WERI-Rb-1 (cell line): ENCODE measurements around the gene ZSCAN5A.
"Not testable (repeated sequence)": the region's sequence is repeated elsewhere in the genome, so short reads cannot be mapped to it uniquely, and the experiment has no call there.

Source experiments
- DNase-seq: peaks from one replicate; pipeline ENCODE4 v3.0.0-alpha.2; 2020
- H3K27ac ChIP-seq: fragments of 250-450 bp; sonication (Bioruptor Pico); 2 replicates; pipeline ENCODE4 v1.5.1; 2020; ENCODE audit warnings: mild to moderate bottlenecking, moderate library complexity
- H3K27me3 ChIP-seq: fragments of 250-450 bp; sonication (Bioruptor Pico); 2 replicates; pipeline ENCODE4 v1.5.1; 2021; ENCODE audit warnings: mild to moderate bottlenecking, low read depth, moderate library complexity; ENCODE audit not compliant: insufficient read depth, severe bottlenecking
- H3K36me3 ChIP-seq: fragments of 250-450 bp; sonication (Bioruptor Pico); 2 replicates; pipeline ENCODE4 v1.5.1; 2020; ENCODE audit warnings: mild to moderate bottlenecking, moderate library complexity
- H3K4me3 ChIP-seq: 2 replicates; pipeline ENCODE4 v1.5.1; 2011; ENCODE audit warnings: low read depth, mild to moderate bottlenecking, control low read depth, low read length
- H3K9me3 ChIP-seq: fragments of 250-450 bp; sonication (Bioruptor Pico); 2 replicates; pipeline ENCODE4 v1.5.1; 2021; ENCODE audit warnings: mild to moderate bottlenecking, moderate library complexity; ENCODE audit not compliant: severe bottlenecking
- CTCF ChIP-seq: IDR thresholded peaks from 2 replicates; pipeline ENCODE4 v1.5.1; 2011; ENCODE audit warnings: low read depth, mild to moderate bottlenecking, control low read depth, inconsistent platforms, low read length

ZSCAN5A gene

GRCh38 chr19:56209091-56209490, 105.5 kb downstream of the ZSCAN5A start:
- Histone ChIP-seq H3K36me3 (no peaks in the 10 kb centered on the region), H3K4me3 (no peak overlapping the region), H3K27ac (no peak overlapping the region), H3K9me3 (no peaks in the 10 kb centered on the region), H3K27me3 (no peaks in the 10 kb centered on the region)
- no peak for DNase-seq
- no peak for TF ChIP-seq CTCF

GRCh38 chr19:56207581-56207980, 107.1 kb downstream of the ZSCAN5A start:
- H3K9me3 ChIP-seq, H3K4me3 ChIP-seq, H3K36me3 ChIP-seq, H3K27ac ChIP-seq, H3K27me3 ChIP-seq, DNase-seq: not testable (repeated sequence)

- Histone ChIP-seq H3K9me3 (no peaks in the 10 kb centered on the region), H3K27ac (no peak within 1 kb of the TSS), H3K36me3 (no peaks in the 10 kb centered on the region), H3K4me3 (no peak within 1 kb of the TSS), H3K27me3 (no peaks in the 10 kb centered on the region)
- DNase-seq = no peak
- no peak for TF ChIP-seq CTCF
These were observed 112.7 kb downstream of the ZSCAN5A start, which contains the start of gene ZSCAN5C for GRCh38 chr19:56201973-56202372. TSS of gene ZSCAN5C (plus strand) at chr19:56202273. CDS start at chr19:56205914, 3,641 bp downstream.

- Histone ChIP-seq H3K4me3 (no peak overlapping the region), H3K27me3 (no peaks in the 10 kb centered on the region), H3K9me3 (no peaks in the 10 kb centered on the region), H3K36me3 (no peaks in the 10 kb centered on the region), H3K27ac (no peak overlapping the region)
- DNase-seq = no peak
- no peak for TF ChIP-seq CTCF
These were observed 115.0 kb downstream of the ZSCAN5A start for GRCh38 chr19:56199687-56200086.

- H3K4me3 ChIP-seq, H3K27me3 ChIP-seq, H3K36me3 ChIP-seq, DNase-seq, H3K27ac ChIP-seq, H3K9me3 ChIP-seq: not testable (repeated sequence)
These were observed 117.0 kb downstream of the ZSCAN5A start, which contains the start of gene ZSCAN5B for GRCh38 chr19:56197646-56198045. TSS of gene ZSCAN5B (minus strand) at chr19:56197783. CDS start at chr19:56193052, 4,731 bp downstream.

- TF ChIP-seq CTCF = no peak
- peak overlapping the region; percentile 56 for H3K27ac ChIP-seq
- DNase-seq = peak; percentile 60
- peak overlapping the region; percentile 29 for H3K4me3 ChIP-seq
- no peaks in the 10 kb centered on the region for H3K36me3 ChIP-seq
- no peaks in the 10 kb centered on the region for H3K9me3 ChIP-seq
- H3K27me3 ChIP-seq = no peaks in the 10 kb centered on the region
These were observed 120.5 kb downstream of the ZSCAN5A start for GRCh38 chr19:56193981-56194640.

- no peak for DNase-seq
- TF ChIP-seq CTCF = no peak
- Histone ChIP-seq H3K4me3 (no peak overlapping the region), H3K36me3 (no peaks in the 10 kb centered on the region), H3K27me3 (no peaks in the 10 kb centered on the region), H3K27ac (no peak overlapping the region), H3K9me3 (no peaks in the 10 kb centered on the region)
These were observed 122.9 kb downstream of the ZSCAN5A start for GRCh38 chr19:56191711-56192110.
